ENCODE results near the gene MT1F.

Gene MT1F

DNA sequence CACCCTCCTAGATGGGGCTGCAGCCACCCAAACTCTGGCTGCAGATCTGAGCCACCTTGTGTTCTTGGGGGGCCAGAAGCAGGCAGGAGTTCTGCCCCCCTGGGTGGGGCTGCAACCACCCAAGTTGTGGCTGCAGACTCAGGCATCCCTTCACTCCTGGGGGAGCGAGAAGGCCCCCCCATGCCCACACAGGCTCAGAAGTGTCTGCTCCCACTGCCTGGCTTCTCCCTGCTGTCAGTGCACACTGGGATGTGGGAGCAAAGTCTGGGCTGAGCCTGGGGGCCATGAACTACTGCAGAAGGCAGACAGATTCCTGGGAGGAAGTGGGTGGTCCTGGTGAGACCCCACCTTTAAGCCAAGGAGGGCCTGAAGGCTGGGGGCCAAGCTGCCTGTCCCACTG lies 37.5 kb downstream of the MT1F start:
- H3K9ac ChIP-seq (ENCODE audit: low read depth, low read length): no peak overlapping the region
- no peaks in the 10 kb centered on the region for H3K4me1 ChIP-seq (ENCODE audit: control insufficient read depth, insufficient read depth, low read length)
- H3K27me3 ChIP-seq (ENCODE audit: control insufficient read depth, insufficient read depth, low read length): no peaks in the 10 kb centered on the region
- H3K9me3 ChIP-seq (ENCODE audit: control insufficient read depth, insufficient read depth, low read length): no peaks in the 10 kb centered on the region
- no peak overlapping the region for H3K4me3 ChIP-seq (ENCODE audit: low read depth, low read length)
- no peaks in the 10 kb centered on the region for H3K36me3 ChIP-seq (ENCODE audit: control insufficient read depth, insufficient read depth, low read length)

DNA sequence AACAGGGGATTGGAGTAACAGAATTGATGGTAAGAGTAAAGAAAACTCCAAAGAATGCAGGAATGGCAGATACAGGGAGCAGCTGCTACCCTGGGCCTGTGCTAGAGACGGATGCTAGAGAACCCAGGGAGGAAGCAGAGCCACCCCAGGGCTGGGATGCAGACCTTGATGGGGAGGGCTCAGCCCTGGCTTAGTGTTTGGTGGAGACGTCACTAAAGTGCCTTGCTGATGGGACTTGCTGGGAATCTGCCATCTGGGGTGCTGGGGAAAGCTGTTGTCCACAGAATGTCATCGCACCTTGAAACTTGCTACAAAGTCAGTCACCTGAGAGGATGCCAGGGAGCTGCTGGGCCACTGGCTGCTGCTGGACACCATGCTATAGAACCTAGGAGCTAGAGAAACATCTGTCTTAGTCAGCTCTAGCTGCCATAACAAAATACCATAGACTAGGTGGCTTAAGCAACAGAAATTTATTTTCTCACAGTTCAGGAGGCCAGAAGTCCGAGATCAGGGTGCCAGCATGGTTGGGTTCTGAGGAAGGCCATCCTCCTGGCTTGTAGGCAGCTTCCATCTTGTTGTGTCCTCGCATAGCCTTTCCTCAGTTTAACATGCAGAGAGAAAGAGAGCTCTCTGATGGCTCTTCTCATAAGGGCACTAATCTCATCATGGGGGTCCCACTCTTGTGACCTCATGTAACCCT lies 39.8 kb downstream of the MT1F start:
- Histone ChIP-seq H3K36me3 (ENCODE audit: control insufficient read depth, insufficient read depth, low read length) (no peaks in the 10 kb centered on the region), H3K9me3 (ENCODE audit: control insufficient read depth, insufficient read depth, low read length) (no peaks in the 10 kb centered on the region), H3K27me3 (ENCODE audit: control insufficient read depth, insufficient read depth, low read length) (peaks cover 3% of the 10 kb centered on the region), H3K4me3 (ENCODE audit: low read depth, low read length) (no peak overlapping the region), H3K9ac (ENCODE audit: low read depth, low read length) (no peak overlapping the region), H3K4me1 (ENCODE audit: control insufficient read depth, insufficient read depth, low read length) (peaks cover 4% of the 10 kb centered on the region)

DNA sequence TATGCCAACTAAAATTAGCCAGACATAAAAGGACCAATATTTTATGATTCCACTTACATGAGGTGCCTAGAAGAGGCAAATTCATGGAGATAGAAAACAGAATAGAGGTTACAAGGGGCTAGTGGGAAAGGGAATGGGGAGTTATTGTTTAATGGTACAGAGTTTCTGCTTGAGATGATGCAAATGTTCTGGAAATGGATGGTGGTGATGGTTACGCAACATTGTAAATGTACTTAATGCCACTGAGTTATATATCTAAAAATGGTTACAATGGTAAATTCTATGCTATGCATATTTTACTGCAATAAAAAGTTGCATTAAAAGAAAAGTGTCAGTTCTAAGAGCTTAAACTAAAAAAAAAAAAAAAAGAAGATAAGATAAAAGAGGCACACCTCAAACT lies 42.4 kb downstream of the MT1F start:
- no peak overlapping the region for H3K9ac ChIP-seq (ENCODE audit: low read depth, low read length)
- no peak overlapping the region for H3K4me3 ChIP-seq (ENCODE audit: low read depth, low read length)
- H3K27me3 ChIP-seq (ENCODE audit: control insufficient read depth, insufficient read depth, low read length): peaks cover 8% of the 10 kb centered on the region
- peaks cover 4% of the 10 kb centered on the region for H3K4me1 ChIP-seq (ENCODE audit: control insufficient read depth, insufficient read depth, low read length)
- no peaks in the 10 kb centered on the region for H3K36me3 ChIP-seq (ENCODE audit: control insufficient read depth, insufficient read depth, low read length)
- H3K9me3 ChIP-seq (ENCODE audit: control insufficient read depth, insufficient read depth, low read length): no peaks in the 10 kb centered on the region

DNA sequence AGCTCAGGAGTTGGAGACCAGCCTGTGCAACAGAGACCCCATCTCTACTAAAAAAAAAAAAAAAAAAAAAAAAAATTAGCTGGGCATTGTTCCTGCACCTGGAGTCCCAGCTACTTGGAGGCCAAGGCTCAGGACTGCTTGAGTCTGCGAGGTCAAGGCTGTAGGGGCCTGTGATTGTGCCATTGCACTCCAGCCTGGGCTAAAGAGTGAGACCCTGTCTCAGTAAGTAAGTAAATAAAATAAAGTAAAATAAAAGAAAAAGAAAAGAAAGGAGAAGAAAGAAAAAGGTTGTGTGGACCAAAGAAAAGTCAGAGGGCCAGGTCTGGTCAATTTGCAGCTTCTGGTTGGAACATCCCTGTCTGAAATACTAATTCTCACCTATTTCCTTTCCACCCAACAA lies 42.9 kb downstream of the MT1F start:
- peaks cover 4% of the 10 kb centered on the region for H3K4me1 ChIP-seq (ENCODE audit: control insufficient read depth, insufficient read depth, low read length)

GRCh38 chr16:56701534-56701933 lies 43.8 kb downstream of the MT1F start:
- H3K4me1 ChIP-seq (ENCODE audit: control insufficient read depth, insufficient read depth, low read length): peaks cover 4% of the 10 kb centered on the region
- H3K36me3 ChIP-seq (ENCODE audit: control insufficient read depth, insufficient read depth, low read length): no peaks in the 10 kb centered on the region
- H3K4me3 ChIP-seq (ENCODE audit: low read depth, low read length): no peak overlapping the region
- H3K9me3 ChIP-seq (ENCODE audit: control insufficient read depth, insufficient read depth, low read length): no peaks in the 10 kb centered on the region
- no peak overlapping the region for H3K9ac ChIP-seq (ENCODE audit: low read depth, low read length)
- peaks cover 8% of the 10 kb centered on the region for H3K27me3 ChIP-seq (ENCODE audit: control insufficient read depth, insufficient read depth, low read length)

More for the DNA sequence above, 42.9 kb downstream of the MT1F start:
- no peaks in the 10 kb centered on the region for H3K9me3 ChIP-seq (ENCODE audit: control insufficient read depth, insufficient read depth, low read length)
- no peak overlapping the region for H3K9ac ChIP-seq (ENCODE audit: low read depth, low read length)
- H3K27me3 ChIP-seq (ENCODE audit: control insufficient read depth, insufficient read depth, low read length): peaks cover 8% of the 10 kb centered on the region
- H3K36me3 ChIP-seq (ENCODE audit: control insufficient read depth, insufficient read depth, low read length): no peaks in the 10 kb centered on the region
- H3K4me3 ChIP-seq (ENCODE audit: low read depth, low read length): no peak overlapping the region

DNA sequence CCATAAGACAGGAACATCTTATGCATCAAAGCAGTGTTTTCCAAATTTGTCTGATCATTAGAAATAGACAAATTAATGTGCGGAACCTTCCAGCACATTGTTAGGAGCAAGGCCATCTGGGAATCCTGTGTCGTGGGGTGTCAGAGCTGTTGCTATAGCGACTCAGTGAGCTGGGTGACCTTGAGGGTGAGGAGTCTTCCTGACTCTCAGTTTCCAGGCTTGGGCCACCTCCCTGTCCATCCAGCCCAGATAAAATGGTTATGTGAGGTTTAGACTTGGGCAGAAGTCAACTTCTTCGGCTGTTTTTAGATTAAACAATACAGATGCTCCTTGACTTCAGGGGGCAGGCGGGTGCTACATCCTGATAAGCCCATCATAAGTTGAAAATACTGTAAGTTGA lies 45.1 kb downstream of the MT1F start:
- peaks cover 8% of the 10 kb centered on the region for H3K27me3 ChIP-seq (ENCODE audit: control insufficient read depth, insufficient read depth, low read length)
- H3K36me3 ChIP-seq (ENCODE audit: control insufficient read depth, insufficient read depth, low read length): no peaks in the 10 kb centered on the region
- no peaks in the 10 kb centered on the region for H3K9me3 ChIP-seq (ENCODE audit: control insufficient read depth, insufficient read depth, low read length)
- H3K9ac ChIP-seq (ENCODE audit: low read depth, low read length): no peak overlapping the region
- peaks cover 4% of the 10 kb centered on the region for H3K4me1 ChIP-seq (ENCODE audit: control insufficient read depth, insufficient read depth, low read length)
- H3K4me3 ChIP-seq (ENCODE audit: low read depth, low read length): no peak overlapping the region

Measured in iPS-15b (cell line).